Tibial nerve (tissue), 4 donors: Measurements from ENCODE around the gene EYA2.

Experiments used
- EP300 ChIP-seq, 2 donors: sonication (generic); formaldehyde crosslinking; IDR thresholded peaks; one replicate each; pipeline ENCODE4 v1.6.1; 2017; ENCODE audit warnings: antibody characterized with exemption in 2 of 2, mild to moderate bottlenecking in 1 of 2
- POLR2A ChIP-seq, 2 donors: fragments of 450-650 bp; IDR thresholded peaks; one replicate each; pipeline ENCODE4 v1.6.1; 2017; ENCODE audit warnings: antibody characterized with exemption in 2 of 2, mild to moderate bottlenecking in 2 of 2, moderate library complexity in 2 of 2
- TF ChIP-seq, protein P1 (sequence below), 5 experiments: fragments of 200-600 bp in 3 of 5; fragments of 450-650 bp in 2 of 5; sonication (generic) in 3 of 5; IDR thresholded peaks; one replicate each; pipeline ENCODE4 v1.5.1; 2016 to 2019; ENCODE audit warnings: antibody characterized with exemption in 5 of 5, mild to moderate bottlenecking in 3 of 5, moderate library complexity in 2 of 5

DNA sequence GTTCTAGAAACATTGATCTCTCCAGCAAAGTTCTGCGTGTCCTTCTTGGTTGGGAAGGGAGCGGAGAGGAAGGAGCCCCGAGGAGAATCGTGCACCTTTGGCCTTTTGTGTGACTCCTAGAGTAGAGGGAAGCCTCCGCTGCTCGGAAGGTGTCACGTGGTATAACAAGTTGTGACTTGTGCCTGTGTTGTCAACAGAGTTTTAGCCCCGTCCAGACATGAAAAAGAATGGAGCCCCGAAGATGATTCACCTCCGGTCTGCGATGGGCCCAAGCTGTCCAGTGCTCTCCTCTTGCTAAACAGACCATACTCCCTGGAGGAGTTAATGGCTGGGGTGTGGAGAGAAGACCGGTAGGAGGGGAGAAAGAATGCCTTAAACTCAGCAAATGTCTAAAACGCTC is 7.0 kb downstream of the EYA2 start:
- TF ChIP-seq, protein P1, sequence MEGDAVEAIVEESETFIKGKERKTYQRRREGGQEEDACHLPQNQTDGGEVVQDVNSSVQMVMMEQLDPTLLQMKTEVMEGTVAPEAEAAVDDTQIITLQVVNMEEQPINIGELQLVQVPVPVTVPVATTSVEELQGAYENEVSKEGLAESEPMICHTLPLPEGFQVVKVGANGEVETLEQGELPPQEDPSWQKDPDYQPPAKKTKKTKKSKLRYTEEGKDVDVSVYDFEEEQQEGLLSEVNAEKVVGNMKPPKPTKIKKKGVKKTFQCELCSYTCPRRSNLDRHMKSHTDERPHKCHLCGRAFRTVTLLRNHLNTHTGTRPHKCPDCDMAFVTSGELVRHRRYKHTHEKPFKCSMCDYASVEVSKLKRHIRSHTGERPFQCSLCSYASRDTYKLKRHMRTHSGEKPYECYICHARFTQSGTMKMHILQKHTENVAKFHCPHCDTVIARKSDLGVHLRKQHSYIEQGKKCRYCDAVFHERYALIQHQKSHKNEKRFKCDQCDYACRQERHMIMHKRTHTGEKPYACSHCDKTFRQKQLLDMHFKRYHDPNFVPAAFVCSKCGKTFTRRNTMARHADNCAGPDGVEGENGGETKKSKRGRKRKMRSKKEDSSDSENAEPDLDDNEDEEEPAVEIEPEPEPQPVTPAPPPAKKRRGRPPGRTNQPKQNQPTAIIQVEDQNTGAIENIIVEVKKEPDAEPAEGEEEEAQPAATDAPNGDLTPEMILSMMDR (IDR thresholded peaks at IDR 0.05): no peak
- TF ChIP-seq POLR2A (IDR thresholded peaks at IDR 0.05): no peak
- TF ChIP-seq EP300 (IDR thresholded peaks at IDR 0.05): no peak
